Prostate gland (tissue), 2 donors: ENCODE data around the gene ABHD2.

Experiments
- CTCF ChIP-seq, 4 experiments: fragments of 200-600 bp in 2 of 4; fragments of 450-650 bp in 2 of 4; sonication (generic) in 2 of 4; IDR thresholded peaks; 1 replicate in 3 of 4; 2 replicates in 1 of 4; pipeline ENCODE4 v1.5.1; 2016 to 2019; ENCODE audit warnings: antibody characterized with exemption in 4 of 4, mild to moderate bottlenecking in 2 of 4, moderate library complexity in 2 of 4
- POLR2A ChIP-seq: fragments of 450-650 bp; IDR thresholded peaks from one replicate; pipeline ENCODE4 v1.6.1; 2016; ENCODE audit warnings: antibody characterized with exemption, mild to moderate bottlenecking
- POLR2AphosphoS5 ChIP-seq: sonication (generic); formaldehyde crosslinking; IDR thresholded peaks from one replicate; pipeline ENCODE4 v1.6.1; 2017; ENCODE audit warnings: antibody characterized with exemption

- no peak for TF ChIP-seq CTCF (IDR thresholded peaks at IDR 0.05)
- TF ChIP-seq POLR2A: no peak
- no peak for TF ChIP-seq POLR2AphosphoS5
Measured at GRCh38 chr15:89097313-89097712, 9.1 kb downstream of the ABHD2 start.
